NCI-H524 (cell line): ENCODE data around the gene C10orf67.
A peak's percentile ranks its signal among the peaks of the same experiment; 100 is the strongest.
"Not testable (repeated sequence)": the region's sequence is repeated elsewhere in the genome, so short reads cannot be mapped to it uniquely, and the experiment has no call there.

ENCODE experiments used
- DNase-seq, 2 experiments: peaks; one replicate each; lab custom pipeline; 2025; lab: John Stamatoyannopoulos, UW

The C10orf67 gene

DNA sequence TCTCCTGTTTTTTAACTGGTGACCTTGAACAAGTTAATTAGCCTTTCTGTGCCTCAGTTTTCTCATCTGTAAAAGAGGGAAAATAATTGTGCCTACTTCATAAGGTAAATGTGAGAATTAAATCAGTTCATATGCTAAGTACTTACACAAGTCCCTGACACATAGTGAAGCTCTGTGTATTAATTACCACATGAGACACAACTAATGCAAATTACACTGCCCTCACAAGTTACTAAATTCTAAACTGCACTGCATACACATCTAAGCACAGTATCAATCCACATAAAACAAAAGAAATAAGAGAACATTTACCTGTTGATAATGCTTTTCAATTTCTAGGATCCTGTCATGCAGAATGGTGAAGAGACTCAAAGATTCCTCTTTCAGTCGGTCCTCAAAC, 22.5 kb downstream of the C10orf67 start:
- DNase-seq = no peak

DNA sequence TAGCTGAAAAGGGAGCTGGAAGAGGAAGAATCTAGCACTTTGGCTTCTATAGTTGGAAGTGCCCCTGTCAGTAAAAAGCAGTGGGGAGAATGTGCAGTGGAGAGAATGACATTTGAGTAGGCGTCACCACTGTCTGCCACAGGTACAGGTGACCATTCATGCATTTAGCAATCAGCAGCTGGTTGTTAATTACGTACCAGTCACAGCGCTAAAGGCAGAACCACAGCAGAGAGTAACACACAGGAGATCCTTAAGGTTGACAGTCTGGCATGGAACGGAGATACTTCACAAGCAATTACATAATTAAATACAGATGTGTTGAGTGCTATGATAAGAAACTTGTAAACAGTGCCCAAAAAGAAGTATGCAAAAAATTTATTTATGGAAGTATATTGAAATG, 24.8 kb downstream of the C10orf67 start:
- no peak for DNase-seq

DNA sequence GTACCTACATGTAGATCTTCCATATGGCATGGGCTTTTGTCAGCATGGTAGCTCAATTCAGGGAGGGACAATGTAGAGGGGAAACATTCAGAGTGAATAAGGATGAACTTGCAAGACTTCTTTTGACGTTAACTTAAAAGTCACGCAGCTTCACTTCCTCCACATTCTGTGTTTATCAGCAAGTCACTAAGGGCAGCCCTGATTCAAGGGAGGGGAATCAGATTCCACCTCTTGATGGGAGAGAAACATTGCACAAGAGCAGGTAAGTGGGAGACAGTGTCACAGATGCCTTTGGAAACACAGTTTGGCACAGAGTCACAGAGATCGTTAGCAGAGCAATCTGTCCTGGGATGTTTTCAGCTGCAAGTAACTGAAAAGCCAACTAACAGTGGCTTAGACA, 26.2 kb downstream of the C10orf67 start:
- no peak for DNase-seq

DNA sequence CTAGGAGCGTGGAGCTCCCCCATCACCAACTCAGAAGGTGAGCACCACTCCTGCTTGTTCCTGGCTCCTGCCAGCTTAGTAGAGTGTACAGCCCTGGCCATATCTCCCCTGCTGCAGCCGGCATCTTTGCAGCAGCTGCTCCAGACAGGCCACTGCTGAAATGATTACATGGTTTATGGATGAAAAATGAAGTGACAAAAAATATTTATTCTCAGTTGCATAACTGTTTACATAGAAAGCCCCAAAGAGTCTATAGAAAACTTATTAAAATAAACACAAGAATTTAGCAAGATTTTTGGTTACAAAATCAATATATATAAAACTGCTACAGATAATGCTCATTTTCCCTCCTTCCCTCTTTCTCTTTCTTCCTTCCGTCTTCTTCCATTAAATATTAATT, 27.2 kb downstream of the C10orf67 start:
- DNase-seq = no peak

DNA sequence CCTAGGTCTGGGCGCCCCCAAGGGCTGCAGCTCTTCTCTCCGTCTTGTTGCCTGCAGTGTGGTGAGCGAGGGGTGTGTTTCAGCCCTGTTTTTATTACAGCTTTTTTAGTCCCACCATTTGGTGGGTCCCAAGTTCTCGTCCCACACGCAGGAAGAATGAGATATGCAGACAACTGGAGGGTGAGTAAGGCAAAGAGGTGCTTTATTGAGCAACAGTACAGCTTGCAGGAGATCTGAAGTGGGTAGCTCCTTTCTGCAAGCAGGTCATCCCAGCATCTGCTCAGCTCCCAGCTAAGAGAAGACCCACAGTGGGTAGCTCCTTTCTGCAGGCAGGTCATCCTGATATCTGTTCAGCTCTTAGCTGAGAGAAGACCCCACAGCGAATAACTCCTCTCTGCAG, 28.2 kb downstream of the C10orf67 start:
- no peak for DNase-seq

DNA sequence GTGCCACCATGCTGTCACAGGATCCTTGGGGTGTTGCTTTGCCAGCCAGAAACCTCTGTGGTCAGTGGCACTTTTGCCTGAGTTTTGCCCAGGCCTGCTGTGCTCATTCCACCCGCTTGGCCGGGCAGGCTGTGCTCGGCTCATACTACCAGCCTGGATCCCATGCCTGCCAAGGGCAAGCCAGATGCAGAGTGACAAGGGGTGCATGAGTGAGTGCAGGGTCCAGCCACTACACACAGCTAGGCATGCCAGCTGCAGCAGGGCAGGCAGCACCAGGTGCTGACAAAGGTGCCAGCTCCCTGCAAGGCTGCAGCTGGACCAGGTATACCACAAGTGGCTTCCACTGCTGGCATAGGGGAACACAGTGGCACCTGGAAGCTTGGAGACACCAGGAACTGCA, 28.6 kb downstream of the C10orf67 start:
- no peak for DNase-seq

DNA sequence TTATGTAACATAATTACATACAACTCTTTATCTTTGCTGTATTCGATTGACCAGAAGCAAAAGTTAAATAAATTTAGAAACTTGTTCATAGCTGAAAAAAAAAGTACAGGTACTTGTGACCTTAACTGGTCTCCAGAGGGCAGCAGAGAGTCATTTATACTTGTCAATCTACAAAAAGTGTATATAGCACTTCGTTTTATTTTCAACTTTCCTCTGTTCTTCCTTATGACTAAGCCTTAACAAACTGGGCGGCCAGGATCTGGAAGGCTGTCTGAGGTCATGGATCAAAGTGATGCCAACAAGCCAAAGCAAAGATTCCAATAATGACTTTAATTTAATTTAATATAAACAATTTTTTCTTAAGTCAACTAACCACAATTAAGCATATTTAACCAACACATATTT, 29.8 kb downstream of the C10orf67 start:
- peak in 1 of 2 experiments; percentile 44 for DNase-seq

DNA sequence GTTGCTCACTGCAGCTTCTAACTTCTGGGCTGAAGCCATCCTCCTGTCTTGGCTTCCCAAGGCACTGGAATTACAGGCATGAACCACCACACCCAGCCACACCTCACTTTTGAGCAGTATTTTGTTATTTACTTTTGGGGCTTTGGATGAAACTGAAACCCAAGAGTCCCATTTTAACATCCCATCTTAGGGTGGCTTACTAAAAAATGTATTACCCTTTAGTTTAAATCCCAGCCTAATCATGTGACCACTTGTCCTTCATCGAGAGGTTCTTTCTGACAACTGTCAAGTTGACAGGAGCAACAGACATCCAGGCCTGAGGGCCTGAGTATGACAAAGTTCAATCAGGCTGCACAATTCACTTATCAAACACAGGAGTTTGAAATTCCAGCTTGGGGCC, 33.6 kb downstream of the C10orf67 start:
- no peak for DNase-seq

DNA sequence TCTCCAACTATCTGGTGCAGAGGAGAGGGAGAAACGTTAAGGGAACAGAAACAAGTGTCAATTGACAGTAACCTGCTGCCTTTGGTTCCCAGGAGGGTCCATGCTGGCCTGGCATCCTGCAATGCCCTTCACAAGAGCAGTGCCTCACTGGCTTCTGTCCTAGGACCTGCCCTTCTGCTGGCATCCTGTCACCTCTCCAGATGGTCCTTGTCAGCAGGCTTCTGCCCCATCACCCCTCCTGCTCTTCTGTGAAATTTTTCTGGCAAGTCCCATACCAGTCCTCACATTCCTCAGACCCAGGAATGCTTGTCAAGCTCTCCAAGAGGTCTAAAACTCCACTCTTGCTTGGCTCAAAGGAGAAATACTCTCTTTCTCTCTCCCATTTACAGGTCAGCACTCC, 34.2 kb downstream of the C10orf67 start:
- no peak for DNase-seq

DNA sequence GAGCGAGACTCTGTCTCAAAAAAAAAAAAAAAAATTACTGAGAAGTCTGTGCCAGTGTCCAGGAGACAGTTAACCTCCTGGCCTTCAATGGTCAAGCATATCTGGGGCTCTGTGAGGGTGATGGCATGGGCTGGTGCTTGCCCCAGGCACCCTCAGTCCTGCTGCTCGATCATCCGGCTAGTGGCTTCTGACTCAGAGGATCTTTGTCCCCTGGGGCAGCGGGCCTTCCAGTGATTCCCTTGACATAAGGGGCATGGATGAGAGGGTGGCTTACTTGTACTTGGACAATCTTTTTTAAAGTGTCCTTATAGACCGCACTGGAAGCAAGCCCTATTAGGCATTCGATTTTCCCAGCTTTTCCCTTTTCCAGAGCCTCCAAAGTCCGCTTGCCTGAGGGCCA, 44.6 kb downstream of the C10orf67 start:
- DNase-seq = not testable (repeated sequence)

DNA sequence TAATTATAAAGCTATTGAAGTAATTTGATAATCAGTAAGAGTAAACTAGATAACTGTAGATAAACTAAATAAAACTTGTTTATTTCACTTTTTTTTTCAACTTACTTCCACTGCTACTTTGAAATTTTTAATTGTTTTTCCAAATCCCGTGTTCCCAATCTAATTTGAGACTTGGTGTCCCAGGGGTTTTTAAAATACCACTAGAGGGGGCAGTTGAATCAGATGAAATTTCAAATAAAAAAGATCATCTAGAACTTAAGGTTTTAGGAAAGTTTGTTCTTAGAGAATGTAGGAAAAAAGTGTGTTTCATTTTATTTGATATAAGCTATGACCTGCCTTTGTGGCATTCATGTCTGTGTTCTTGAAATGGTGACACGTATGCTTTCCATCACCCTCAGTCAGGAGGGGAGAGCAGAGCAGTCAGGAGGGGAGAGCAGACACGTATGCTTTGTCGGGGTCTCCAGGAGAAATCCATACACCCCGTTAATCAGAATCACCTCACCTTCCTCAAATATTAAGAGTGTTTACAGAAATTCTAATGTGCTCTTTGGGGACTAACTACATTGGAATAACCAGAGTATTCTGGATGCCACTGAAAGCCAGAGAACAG, 49.9 kb downstream of the C10orf67 start:
- DNase-seq = no peak

DNA sequence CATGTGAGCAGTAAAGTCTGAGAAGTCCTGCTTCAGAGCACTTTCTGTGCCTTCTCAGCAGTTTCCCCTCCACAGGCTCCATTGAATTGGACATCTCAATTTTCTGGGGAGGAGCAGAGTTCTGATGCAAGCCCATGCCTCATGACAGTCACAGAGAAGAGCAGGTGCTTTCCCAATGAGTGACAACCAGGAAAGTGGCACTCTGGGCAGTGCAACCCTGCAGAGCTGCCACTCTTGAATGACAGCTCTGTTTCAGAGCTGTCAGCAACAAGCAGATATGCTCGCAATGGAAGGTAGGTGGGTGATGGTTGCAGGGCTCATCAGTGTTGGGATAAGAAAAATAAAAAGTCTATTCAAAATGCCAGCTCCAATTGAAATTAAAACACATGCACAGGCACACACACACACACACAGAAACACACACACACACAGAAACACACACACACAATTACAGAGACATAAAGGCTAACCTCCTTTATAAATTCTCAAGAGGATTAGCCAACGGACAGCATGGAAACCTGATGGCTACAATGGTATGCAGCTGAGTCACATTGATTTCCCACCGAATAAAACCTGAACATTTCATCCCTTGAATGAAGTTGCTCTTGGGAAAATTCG, 50.5 kb downstream of the C10orf67 start:
- no peak for DNase-seq

DNA sequence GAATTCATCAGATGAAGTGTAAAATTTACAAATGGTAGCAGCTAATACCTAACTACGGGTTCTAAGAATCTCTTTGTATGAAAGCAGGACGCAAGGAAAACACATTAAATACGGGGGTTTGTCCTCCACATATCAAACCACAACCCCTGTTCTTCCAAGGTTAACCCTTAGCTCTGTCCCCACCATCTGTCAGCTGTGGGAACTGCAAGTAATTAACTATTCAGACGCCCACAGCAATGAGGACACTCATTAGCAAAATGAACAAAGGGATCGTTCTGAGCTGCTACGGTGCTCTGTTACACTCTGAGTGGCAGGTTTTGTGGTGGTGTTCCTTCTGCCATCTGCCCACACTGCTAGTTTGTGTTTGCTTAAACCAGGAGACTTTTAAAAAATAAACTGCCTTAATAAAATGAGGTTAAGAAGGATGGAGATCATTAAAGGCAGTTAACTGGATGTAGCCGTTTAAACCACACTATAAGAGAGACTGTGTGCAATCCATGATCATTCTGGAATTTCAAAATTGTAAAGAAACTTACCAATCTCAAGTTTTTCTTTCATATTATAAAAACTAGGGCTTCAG, 51.4 kb downstream of the C10orf67 start:
- DNase-seq = peak; percentile 34 to 75

DNA sequence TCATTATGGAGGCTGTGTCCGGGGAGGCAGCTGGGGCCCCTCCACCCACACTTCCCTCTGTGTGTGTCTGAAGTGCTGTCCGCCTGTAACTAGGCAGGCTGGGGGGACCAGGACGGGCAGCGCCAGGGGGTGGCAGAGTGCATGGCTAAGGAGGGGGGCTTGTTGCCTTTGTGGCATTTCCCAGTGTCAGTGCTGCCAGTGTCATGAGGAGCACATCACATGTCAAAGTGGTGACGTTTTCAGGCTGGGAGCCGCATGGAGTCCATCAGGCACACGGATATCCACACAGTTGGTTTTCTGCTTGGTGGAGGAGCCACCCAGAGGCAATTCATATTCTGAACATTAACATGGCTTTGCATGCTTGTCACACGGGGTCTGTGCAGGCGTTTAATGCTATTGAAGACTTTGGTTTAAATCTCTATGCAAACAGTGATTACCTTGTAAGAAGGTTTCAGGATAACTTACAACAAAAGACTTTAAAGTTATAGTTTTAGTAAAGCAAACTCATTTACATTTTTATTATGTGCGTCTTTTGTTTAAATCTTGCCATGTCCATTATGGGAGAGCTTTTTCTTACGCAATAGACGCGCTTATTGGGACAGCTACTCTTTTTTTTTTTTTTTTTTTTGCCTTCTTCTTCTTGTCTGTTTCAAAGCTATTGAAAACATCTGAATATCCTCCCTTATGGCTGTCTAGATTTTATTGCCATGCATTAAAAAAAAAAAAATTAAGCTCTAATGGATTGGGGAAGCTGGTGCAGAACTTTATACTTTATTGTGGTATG, 52.9 kb downstream of the C10orf67 start:
- peak in 1 of 2 experiments; percentile 0 for DNase-seq

DNA sequence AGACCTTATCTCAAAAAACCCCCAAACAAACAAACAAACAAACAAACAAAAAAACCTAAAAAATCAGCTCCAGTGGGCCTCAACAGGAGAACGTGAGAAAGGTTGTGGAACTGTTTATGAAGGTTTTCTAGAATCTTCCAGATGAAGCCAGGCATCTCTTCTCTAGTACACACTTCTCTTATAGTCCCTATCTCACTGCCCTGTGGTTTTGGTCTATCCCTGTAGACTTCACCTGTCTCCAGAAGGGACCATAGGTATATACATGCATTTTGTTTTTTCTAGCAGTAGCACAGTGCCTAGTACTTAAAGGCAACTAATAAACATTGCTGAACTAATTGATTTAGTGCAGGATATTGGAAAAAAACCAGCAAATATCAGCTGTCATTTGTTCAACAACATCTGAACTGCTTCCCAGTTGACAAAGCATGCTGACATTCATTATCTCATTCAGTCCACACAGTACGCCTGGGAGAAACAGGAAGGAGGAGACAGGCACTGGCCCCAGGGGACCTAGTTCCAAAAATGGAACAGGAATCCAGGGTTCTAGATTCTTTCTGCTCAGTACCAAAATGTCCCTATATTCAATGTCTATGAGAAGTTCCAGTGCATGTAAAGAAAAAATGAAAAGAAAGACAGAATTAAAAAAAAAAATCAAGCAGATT, 59.8 kb downstream of the C10orf67 start:
- DNase-seq = no peak

DNA sequence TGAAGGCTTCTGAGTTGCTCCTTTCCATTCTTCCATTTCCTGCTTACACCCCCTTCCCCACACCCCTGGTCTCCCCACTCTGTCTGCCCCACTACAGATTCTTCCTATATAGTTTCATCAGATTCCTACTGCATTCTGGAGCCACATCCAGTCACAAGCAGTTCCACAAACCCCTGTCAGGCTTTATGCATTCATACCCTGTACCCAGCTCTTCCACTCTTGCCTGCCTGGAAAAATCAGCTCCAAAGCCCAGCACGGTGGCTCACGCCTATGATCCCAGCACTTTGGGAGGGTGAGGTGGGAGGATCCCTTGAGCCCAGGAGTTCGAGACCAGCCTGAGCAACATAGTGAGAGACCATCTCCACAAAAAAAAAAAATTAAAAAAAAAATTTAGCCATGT, 60.4 kb downstream of the C10orf67 start:
- no peak for DNase-seq

DNA sequence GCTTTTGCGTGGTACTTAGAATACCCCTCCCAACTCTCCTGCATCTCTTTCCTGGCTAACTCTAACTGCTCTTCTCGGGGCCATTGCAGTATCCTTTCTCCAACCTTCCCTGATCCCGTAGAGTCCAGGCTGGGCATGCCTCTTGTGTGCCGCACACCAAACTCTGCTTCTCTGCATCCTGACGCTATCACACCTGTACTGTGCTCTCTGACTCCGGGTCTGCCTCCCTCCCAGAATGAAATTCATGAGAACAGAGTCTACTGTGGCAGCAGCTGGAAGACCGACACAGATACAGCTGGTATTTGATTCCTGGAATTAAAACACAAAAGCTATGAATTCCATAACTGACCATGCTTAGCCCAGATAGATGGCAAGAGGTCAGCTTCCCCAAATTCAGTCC, 60.9 kb downstream of the C10orf67 start:
- DNase-seq = no peak

DNA sequence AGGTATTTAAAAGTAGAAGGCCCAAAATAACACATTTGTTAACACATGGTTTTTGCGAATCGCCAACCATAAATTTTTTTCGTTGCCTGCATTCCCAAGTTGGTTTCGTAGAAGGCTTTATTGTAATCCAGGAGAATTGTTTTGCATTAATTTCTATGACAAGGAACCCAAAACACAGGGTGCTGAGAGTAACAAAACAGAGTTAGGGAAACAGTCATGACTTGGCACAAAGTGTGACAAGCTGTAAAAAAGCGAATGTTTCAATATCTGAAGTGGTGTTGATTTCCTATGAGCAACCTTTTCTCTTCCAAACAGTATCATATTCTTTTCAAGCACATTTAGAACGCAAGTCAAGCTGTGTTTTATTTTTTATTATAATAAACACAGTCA, 63.6 kb downstream of the C10orf67 start:
- no peak for DNase-seq

DNA sequence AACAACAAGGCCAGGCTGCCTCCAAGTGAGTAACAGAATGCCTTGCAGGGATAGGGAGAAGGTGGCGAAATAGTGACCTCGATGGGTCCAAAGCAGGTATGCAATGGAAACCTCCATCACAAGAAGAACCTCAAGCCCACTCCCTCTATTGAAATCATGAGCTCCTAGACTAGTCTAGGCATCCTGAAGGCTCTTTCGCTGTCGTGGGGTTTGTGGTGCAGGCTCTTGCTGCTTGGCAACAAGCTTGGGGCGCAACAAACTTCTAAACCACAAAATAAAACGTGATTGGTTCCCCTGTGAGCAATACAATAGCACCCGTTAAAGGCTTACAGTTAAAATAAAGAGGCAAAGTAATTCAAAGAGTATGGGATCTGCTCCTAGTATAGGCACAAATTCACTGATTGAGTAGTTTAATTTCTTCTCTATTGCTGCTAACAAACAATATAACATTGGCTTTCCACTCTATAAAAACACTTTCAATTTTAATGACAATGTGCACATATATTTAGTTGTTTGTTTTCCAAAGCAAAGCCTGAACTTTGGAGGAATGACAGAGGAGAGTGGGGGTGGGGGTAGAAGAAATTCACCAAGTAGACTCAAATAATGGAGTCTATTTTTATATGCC, 64.1 kb downstream of the C10orf67 start:
- DNase-seq = no peak

DNA sequence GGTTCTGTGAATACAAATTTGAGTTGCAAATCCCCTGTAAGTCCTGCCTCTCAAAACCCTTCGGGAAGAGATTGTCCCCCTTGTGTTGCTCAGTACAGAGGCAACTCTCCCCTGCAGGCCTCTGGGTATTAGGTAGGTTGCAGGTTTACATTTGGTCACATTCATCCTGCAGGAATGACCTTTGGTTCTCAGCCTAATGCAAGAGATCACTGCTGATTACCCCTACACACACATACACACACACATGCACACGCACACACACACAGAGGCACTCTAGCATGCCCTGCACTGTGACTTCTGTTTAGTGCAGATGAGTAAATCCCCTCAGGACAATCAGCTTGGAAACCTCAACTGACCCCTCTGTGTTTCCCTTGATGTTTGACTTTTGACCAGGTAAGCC, 69.2 kb downstream of the C10orf67 start:
- DNase-seq = no peak

DNA sequence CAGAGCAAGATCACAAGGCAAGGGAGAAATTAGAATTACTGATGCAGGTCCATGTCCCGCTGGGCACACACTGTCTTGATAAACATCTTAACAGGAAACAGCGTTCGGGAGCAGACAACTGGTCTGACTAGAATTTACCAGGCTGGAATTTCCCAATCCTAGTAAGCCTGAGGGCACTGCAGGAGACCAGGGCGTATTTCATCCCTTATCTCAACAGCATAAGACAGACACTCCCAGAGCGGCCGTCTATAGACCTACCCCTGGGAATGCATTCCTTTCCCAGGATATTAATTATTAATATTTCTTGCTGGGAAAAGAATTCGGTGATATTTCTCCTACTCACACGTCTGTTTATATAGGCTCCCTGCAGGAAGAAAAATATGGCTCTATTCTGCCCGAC, 70.4 kb downstream of the C10orf67 start:
- DNase-seq = not testable (repeated sequence)

DNA sequence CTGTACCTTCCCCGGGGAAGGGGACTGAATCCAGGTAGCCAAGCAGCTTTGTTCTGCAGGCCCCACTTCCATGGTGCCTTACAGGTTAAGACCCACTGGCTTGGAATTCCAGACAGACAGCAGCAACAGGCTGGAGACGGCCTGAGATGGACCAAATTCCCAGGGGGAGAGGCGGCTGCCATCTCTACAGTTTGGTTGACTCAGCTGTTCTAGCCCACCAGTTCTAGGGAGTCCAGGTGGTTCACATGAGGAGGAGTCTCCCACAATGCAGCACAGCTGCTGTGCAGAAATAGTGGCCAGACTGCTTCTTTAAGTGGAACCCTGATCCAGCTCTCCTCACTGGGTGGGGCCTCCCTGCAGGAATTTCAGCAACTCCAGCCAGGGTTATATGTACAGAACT, 74.1 kb downstream of the C10orf67 start:
- no peak for DNase-seq
